NK-92 treated with Interleukin-12 subunit alpha and Interleukin-12 subunit beta, amount 100 ng/mL, for 24 hours (cell line): Measurements from ENCODE around the gene METAP2.
"Not testable (repeated sequence)": the region's sequence is repeated elsewhere in the genome, so short reads cannot be mapped to it uniquely, and the experiment has no call there.

ENCODE experiments used
- DNase-seq: peaks from one replicate; lab custom pipeline; 2025; lab: John Stamatoyannopoulos, UW

METAP2 gene

DNA sequence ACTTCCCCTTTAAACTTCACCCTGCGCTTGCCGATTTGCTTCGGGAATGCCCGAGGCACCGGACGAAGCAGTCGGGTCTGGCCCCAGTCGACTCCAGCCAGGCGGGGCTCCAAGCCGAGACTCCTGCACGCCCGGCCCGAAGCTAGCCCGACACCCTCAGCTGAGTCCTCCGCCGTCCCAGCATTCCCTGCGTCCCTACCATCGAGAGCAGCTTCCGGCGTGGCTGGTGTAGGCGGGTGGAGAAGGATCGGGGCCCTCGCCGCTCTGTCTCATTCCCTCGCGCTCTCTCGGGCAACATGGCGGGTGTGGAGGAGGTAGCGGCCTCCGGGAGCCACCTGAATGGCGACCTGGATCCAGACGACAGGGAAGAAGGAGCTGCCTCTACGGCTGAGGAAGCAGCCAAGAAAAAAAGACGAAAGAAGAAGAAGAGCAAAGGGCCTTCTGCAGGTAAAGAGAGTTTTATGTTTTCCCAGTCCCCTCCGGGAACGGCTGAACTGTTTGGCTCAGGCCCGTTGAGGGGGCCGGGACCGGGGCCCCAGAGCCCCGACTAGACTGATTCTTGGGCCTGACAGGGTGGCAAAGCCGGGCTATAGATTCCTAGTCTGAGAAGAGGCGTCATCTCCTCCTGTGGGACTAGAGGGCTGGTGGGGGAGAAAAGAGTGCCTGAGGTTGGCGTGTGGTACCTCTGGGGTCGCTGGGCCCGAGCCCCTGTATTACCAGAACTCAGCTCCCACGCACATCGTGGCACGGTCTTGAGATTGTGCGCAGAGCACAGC, at the start of gene METAP2:
Gene METAP2, plus strand, starts transcription at position 269 of the 776 bp plus-strand sequence. Its CDS starts 28 bp downstream, at position 297.
- peak; percentile 85 for DNase-seq

DNA sequence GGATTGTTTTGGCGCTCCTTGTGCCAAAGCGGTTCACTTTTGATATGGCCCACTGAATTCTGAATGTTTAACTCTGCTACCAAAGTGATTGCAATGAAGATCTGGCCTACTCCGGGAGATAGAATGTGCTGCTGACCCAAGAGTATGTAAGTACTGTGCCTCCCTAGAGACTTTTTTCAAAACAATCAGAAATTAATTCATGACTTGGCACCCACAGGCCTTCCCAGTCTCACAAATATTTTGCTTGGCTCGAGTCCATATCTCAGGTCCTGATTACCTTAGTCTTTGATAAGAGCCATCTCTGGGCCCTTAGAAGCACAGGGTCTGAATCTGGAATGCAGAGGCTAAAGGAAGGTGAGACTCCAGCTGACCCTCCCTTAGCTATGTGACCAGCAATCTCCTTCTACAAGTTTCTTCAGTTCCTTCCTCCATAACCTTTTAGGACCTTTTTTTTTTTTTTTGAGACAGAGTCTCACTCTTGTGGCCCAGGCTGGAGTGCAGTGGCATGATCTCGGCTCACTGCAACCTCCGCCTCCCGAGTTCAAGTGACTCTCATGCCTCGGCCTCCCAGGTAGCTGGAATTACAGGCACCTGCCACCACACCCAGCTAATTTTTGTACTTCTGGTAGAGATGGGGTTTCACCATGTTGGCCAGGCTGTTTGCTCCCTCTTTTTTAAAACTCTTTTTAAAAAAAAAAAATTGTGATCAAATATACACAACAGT, 49.5 kb upstream of the METAP2 start:
- DNase-seq = no peak

DNA sequence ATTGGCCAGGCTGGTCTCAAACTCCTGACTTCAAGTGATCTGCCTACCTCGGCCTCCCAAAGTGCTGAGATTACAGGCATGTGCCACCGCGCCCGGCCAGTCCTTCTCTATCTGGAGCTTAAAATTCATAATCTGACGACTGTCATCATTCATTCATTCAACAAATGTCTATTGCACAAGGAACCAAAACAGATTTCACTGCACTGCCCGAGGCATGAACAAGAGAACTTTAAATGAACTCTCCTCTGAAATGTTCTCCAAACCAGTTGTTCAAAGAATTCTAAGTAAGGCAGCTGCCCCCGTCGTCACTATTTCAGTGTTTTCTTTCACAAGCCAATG, 44.8 kb upstream of the METAP2 start:
- no peak for DNase-seq

DNA sequence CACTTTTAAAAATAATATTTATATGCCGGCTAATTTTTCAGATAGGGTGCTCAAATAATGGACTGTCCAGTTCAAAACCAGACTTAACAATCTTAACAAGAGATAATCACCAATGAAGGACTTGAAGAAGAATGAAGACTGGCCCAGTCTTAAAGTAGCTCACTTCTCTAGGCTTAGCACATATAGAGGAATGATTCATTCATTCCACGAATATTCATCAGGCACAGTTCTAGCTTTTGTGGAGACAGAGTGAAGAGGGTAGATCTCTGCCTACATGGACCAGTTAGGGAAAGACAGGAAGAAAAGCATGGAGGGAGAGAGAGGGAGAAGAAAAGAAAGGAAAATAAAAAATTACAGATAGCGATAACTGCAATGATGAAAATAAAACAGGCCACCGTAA, 42.8 kb upstream of the METAP2 start:
- no peak for DNase-seq

DNA sequence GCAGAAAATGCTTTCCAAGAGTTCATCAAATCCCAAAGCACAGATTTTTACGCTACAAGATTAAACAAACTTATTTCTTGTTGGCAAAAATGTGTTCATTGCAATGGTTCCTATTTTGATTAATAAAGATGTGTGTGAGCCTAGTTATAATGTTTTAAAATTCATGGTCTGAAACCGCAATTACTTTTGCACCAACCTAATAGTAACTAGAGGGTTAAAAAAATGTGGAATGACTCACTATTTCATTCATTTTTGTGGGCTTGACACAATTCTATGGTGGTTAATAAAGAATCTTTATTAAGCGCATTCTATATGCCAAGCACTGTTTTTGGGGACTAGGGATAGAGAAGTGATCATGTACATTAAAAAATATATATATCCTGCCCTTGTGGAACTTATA, 38.6 kb upstream of the METAP2 start:
- DNase-seq = no peak

DNA sequence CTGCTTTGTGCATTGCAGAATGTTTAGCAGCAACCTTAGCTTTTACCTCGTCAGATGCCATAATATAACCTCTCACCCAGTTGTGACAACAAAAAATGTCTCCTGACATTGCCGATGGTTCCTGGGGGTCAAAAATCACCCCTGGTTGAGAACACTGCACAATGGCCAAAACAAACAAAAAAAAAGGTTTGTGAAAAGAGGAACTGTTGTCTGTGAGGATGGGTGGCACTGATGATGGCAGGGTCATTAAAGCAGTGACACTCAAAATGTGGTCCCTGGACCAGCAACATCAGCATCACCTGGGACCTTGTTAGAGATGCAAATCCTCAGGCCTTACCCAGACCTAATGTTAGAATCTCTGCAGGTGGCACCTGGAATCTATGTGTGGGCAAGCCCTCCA, 36.4 kb upstream of the METAP2 start:
- DNase-seq = no peak

DNA sequence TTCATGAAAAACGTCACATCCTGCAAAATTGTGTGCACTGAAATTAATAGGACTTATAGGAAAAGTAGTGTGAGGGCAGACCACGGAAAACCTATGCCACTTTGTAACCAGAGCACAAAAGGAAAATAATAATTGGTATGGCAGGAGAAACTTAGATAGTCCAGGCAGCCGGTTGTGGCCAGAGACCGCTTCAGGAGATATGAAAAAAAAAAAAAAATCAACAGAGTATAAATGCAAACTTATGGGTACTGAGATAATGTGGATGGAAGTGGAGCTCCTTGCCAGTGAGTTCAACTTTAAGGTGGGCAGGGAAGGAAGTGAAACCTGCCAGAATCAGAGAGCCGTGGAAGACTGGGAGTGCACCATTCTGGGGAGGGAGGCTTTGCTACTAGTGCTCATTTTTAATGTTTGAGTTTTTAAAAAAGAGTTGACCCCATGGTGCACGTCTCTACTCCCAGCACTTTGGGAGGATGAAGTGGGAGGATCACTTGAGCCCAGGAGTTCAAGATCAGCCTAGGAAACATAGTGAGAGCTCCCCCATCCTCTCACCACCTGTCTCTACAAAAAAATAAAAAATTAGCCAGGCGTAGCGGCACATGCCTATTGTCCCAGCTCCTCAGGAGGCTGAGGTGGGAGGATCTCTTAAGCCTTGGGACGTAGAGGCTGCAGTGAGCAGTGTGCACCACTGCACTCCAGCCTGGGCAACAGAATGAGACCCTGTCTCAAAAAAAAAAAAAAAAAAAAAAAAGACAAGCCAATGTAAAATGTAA, 34.3 kb upstream of the METAP2 start:
- DNase-seq = no peak

DNA sequence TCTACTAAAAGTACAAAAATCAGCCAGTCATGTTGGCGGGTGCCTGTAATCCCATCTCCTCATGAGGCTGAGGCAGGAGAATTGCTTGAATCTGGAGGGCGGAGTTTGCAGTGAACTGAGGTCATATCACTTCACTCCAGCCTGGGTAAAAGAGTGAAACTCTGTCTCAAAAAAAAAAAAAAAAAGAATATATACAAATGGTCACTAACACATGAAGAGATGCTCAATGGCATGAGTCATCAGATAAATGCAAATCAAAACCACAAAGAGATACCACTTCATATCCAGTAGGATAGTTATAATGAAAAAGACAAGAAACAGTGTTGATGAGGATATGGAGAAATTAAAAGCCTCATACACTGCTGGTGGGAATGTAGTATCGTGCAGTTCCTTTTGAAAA, 33.6 kb upstream of the METAP2 start:
- DNase-seq = no peak

DNA sequence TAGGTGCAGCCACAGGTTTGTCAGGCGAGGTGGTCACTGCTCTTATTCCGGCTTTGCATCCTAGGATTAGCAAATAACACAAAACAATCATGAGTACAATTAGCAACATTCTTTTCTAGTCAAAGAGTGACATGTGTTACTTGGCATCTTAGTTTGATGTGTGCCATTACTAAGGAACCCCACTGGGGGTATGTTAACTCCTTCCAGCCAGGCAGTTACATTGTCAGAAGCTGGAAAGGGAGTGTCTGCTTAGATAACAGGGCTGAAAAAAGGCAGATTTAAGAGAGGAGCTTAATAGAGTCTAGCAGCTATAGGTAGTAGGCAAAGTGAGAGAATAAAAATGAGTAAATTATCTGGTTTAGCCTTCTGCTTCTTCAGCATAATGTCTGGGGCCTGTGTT, 30.5 kb upstream of the METAP2 start:
- no peak for DNase-seq

DNA sequence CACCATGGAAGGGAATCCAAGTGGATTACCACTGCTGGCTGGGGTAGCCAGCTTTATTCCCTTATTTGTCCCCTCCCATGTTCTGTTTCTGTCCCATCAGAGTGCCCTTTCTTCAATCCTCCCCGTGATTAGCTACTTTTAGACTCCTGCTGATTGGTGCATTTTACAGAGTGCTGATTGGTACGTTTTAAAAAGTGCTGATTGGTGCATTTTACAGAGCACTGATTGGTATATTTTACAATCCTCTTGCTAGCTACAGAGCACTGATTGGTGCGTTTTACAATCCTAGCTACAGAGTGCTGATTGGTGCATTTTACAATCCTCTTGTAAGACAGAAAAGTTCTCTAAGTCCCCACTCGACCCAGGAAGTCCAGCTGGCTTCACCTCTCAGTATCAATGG, 28.9 kb upstream of the METAP2 start:
- not testable (repeated sequence) for DNase-seq

DNA sequence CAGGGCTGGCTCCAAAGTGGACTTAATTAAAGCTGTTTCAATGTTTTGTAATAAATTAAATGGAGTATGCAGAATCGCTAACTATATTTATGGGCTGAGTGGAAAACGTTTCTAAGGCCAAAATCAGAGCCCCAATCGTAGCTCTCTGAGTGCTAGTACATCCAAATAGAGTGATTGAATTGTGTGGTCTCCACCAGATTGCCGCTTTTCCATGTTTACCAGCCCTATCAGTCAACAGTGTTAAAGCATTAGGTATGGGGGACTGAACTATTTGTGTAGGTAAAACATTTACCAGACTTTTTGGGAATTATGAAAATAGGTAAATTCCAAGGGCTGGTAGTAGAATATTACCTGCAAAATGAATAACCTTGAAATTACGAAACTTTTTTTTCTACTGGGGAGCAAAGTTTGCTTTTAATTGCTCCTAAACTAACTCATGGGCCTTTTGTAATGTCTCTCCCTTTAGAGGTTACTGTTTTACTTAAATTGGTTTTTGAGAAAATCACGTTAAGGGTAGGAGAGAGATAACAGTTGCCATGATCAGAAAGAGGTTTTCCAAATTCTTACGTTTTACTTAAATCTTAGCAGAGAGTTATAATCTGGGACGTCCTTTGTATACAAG, 28.0 kb upstream of the METAP2 start:
- DNase-seq = no peak

DNA sequence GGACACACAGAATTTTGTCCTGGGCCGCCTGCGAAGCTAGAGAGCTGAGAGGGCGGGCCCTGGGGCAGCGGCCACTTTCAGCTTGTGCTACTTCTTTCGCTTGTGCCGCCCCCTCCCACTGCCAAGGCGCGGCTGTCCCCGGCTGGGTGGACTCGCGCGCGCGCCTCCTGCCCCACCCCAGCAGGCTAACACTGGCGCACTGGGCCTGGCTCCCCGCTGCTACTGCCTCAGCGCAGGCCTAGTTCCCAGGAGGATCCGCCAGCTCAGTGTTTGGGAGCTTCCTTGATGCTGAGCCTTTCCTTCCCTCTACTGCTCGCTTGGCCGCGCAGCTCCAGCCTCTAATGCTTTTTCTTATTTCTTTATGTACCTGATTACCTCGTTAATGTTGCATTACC, 27.4 kb upstream of the METAP2 start:
- DNase-seq = no peak

DNA sequence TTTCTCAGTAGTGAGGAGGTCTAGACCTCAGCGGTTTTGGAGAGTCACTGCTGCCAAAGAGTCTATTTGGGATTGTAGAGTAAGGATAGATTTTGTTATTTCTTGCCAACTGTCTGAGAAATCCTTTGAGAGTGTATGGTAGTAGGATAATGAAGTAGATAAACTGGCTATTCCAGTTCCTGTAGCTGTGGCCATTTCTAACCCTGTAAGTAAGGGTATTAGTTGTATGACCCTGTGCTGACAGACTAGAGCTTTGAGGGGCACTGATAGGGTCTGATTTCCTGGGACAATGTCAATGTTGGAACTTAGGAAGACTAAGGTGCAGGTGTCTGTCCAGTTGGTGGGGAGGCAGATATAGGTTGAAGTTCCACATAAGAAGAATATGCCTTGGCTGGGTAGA, 24.3 kb upstream of the METAP2 start:
- not testable (repeated sequence) for DNase-seq

DNA sequence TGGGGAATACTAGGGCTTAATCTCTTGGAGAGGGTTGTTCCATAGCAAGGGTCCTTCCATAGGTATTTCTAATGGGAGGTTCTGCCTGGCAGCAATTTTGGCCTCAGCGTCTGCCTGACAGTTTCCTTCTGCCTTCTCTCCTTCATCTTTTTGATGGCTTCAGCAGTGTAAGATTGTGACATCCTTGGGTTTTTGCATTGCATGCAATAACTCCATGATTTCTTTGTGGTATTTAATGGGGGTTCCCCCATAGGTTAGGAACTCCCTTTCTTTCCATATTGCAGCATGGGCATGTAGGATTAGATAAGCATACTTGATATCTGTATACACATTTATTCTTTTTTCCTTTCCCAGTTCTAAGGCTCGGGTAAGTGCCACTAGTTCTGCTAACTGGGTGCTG, 21.5 kb upstream of the METAP2 start:
- DNase-seq = not testable (repeated sequence)

DNA sequence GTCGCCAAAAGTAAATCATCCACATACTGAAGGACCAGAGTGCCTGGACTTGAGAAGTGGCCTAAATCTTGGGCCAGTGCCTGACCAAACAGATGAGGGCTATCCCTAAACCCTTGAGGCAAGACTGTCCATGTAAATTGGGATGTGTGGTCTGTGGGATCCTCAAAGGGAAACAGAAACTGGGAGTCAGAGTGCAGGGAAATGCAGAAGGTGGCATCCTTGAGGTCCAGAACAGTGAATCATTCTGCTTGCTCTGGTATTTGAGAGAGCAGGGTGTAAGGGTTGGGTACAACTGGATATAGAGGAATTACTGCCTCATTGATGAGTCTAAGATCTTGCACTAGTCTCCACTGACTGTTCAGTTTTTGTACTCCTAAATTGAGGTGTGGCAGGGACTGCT, 20.1 kb upstream of the METAP2 start:
- not testable (repeated sequence) for DNase-seq

DNA sequence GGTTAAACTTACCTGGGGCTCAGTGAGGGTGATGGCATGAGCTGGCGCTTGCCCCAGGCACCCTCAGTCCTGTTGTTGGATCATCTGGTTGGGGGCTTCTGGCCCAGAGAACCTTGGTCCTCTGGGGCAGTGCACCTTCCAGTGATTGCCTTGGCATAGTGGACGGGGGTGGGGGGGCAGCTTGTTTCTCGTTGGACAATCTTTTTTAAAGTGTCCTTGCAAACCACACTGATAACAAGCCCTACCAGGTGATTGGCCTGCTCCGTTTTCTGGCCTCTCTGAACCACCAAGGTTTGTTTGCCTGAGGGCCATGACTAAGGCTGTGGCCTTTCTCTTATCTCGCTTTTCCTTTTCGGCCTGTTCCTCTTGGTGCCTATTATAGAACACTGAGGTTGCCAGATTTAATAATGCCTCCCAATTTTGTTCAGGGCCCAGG, 19.2 kb upstream of the METAP2 start:
- DNase-seq = not testable (repeated sequence)

DNA sequence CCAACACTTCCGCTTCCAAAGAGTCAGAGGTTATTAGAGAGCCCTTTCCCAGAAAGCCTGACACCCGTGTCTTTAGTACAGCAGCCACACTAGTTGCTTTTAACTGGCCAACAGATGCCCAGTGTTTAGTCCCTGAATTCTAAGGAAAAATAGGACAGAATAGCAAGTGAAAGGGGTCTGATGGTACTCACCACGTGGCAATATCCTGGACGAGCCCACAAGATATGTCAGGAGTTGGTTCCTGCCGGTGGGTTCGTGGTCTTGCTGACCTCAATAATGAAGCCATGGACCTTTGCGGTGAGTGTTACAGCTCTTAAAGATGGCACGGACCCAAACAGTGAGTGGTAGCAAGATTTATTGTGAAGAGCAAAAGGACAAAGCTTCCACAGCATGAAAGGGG, 16.3 kb upstream of the METAP2 start:
- DNase-seq = not testable (repeated sequence)

DNA sequence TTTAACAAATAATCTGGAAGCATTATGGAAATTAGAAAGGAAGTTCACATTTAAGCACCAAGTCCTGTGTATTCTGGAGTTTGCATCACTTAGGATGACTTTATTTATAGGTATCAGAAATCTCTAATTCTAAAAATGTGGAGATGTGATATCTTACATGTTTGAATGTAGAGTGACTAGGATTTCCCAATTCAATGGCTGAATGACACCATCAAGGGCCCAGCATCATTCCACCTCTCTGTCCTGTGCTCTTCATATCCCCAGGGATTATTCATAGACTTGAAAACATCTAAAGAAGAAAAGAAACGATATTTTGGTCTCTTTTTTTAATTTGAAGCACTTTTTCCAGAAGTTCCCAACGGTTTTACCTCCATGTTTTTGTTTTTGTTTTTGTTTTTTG, 15.2 kb upstream of the METAP2 start:
- DNase-seq = no peak

DNA sequence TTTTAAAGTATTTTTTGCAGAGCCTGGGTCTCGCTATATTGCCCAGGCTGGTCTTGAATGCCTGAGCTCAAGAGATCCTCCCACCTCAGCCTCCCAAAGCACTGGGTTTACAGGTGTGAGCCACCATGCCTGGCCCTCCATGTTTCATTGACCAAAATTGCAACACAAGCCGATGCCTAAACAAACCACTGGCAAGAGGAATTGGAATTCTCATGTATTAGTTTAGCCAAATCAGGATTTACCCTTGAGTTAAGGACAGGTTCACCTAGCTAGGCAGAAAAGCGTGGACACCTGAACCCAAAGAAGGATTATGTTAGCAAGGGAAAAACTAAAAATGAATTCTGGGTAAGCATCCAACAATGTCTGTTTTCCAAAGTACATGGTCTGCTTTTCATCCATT, 14.6 kb upstream of the METAP2 start:
- no peak for DNase-seq

DNA sequence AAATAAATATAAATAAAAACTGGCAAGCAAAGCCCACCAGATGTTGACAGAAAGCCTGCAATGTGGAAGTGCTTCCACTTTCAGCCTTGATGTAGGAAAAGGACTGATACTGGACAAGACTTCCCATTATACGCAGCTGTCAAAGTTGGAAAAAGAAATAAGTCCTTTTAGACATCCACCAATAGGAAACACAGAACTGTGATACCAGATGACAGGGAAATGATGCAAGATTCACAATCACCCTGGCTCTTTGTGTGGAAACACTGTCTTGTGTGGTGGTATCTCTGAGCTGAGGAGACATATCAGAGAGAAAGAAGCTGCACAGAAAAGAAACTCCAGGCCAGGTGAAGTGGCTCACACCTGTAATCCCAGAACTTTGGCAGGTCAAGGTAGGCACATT, 13.8 kb upstream of the METAP2 start:
- no peak for DNase-seq

DNA sequence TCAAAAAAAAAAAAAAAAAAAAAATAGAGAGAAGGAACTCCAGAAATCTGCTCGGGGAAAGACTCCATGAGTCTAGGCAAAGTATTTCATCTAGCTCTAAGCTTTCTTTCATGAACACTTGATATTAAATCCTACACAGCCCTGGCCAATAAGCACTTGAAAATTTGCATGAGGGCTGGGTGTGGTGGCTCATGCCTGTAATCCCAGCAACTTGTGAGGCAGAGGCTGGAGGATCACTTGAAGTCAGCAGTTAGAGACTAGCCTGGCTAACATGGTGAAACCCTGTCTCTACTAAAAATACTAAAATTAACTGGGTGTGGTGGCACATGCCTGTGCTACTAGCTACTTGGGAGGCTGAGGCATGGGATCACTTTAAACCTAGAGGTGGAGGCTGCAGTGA, 13.1 kb upstream of the METAP2 start:
- no peak for DNase-seq

DNA sequence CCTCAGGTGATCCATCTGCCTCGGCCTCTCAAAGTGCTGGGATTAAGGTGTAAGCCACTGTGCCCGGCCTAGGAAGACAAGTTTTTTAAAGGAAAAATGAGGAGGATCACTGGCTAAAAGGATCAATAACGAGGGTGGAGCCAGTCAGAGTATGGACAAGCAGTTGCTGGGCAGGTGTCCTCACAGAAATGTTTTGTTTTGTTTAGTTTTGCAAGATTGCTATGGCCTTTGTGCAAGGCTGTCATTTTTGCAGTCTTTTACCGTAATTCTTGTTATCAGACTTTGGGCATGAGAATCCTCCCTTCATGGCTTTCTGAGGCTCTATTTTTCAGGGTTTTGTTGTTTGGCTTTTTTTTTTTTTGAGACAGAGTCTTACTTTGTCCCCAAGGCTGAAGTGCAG, 11.9 kb upstream of the METAP2 start:
- no peak for DNase-seq
